Liver (tissue), 9 donors: Measurements from ENCODE around the gene HPDL. TPM values are rescaled to one million over a fixed set of nuclear protein-coding genes. Genes with fewer than 3 reads are reported as not detected.

Experiments
- DNase-seq: peaks from one replicate; pipeline ENCODE4 v3.0.0-alpha.2; 2017; ENCODE audit warnings: low spot score
- H3K27ac ChIP-seq, 2 donors: one replicate each; pipeline ENCODE4 v1.7.0; 2013; ENCODE audit warnings: inconsistent platforms in 2 of 2, low read length in 2 of 2, control low read depth in 1 of 2, low read depth in 1 of 2, mild to moderate bottlenecking in 1 of 2
- H3K27me3 ChIP-seq, 4 donors: one replicate each; pipeline versions ENCODE4 v1.6.1 to v1.7.0; 2013; ENCODE audit warnings: low read length in 3 of 4, inconsistent platforms in 1 of 4, mild to moderate bottlenecking in 1 of 4, moderate library complexity in 1 of 4; ENCODE audit not compliant: control insufficient read depth in 4 of 4, insufficient read depth in 4 of 4
- H3K36me3 ChIP-seq, 4 donors: one replicate each; pipeline versions ENCODE4 v1.6.1 to v1.7.0; 2013; ENCODE audit warnings: low read length in 3 of 4, mild to moderate bottlenecking in 3 of 4, low read depth in 1 of 4, moderate library complexity in 1 of 4; ENCODE audit not compliant: control insufficient read depth in 4 of 4, insufficient read depth in 3 of 4
- H3K4me1 ChIP-seq, 4 donors: one replicate each; pipeline versions ENCODE4 v1.6.1 to v1.7.0; 2013; ENCODE audit warnings: low read length in 3 of 4, mild to moderate bottlenecking in 3 of 4, moderate library complexity in 1 of 4; ENCODE audit not compliant: control insufficient read depth in 4 of 4, insufficient read depth in 4 of 4
- H3K4me3 ChIP-seq, 3 donors: one replicate each; pipeline versions ENCODE4 v1.6.1 to v1.7.0; 2013; ENCODE audit warnings: low read length in 3 of 3, control low read depth in 1 of 3, low read depth in 1 of 3, mild to moderate bottlenecking in 1 of 3
- H3K9ac ChIP-seq, 2 donors: one replicate each; pipeline ENCODE4 v1.7.0; 2013; ENCODE audit warnings: low read length in 2 of 2, mild to moderate bottlenecking in 2 of 2, moderate library complexity in 2 of 2, control low read depth in 1 of 2, low read depth in 1 of 2
- H3K9me3 ChIP-seq, 4 donors: one replicate each; pipeline versions ENCODE4 v1.6.1 to v1.7.0; 2013; ENCODE audit warnings: low read length in 3 of 4; ENCODE audit not compliant: control insufficient read depth in 4 of 4
- EGR1 ChIP-seq, 2 donors: IDR thresholded peaks; 2 replicates each; pipeline ENCODE4 v1.6.1; 2016 to 2018; ENCODE audit warnings: antibody characterized with exemption in 2 of 2, low read depth in 2 of 2
- FOXA1 ChIP-seq: IDR thresholded peaks from 2 replicates; pipeline ENCODE4 v1.6.1; 2016; ENCODE audit warnings: antibody characterized with exemption
- FOXA2 ChIP-seq: IDR thresholded peaks from 2 replicates; pipeline ENCODE4 v1.6.1; 2016; ENCODE audit warnings: antibody characterized with exemption
- GABPA ChIP-seq, 2 donors: IDR thresholded peaks in 1 of 2; conservative IDR thresholded peaks in 1 of 2; 2 replicates each; pipeline ENCODE4 v1.6.1; 2016; ENCODE audit warnings: antibody characterized with exemption in 2 of 2, mild to moderate bottlenecking in 1 of 2, moderate library complexity in 1 of 2
- HNF4A ChIP-seq, 2 donors: conservative IDR thresholded peaks; 2 replicates each; pipeline ENCODE4 v1.6.1; 2016; ENCODE audit warnings: antibody characterized with exemption in 2 of 2, mild to moderate bottlenecking in 2 of 2
- HNF4G ChIP-seq: IDR thresholded peaks from 2 replicates; pipeline ENCODE4 v1.6.1; 2016; ENCODE audit warnings: antibody characterized with exemption
- JUND ChIP-seq, 2 donors: IDR thresholded peaks; 2 replicates each; pipeline ENCODE4 v1.6.1; 2016; ENCODE audit warnings: antibody characterized with exemption in 2 of 2
- NR2F2 ChIP-seq: IDR thresholded peaks from 2 replicates; pipeline ENCODE4 v1.6.1; 2016; ENCODE audit warnings: antibody characterized with exemption
- RAD21 ChIP-seq, 2 donors: IDR thresholded peaks; 2 replicates each; pipeline ENCODE4 v1.6.1; 2016; ENCODE audit warnings: antibody characterized with exemption in 2 of 2, mild to moderate bottlenecking in 2 of 2
- RXRA ChIP-seq, 2 donors: IDR thresholded peaks; 2 replicates each; pipeline ENCODE4 v1.6.1; 2017 to 2018; ENCODE audit warnings: antibody characterized with exemption in 2 of 2, mild to moderate bottlenecking in 1 of 2
- TAF1 ChIP-seq: conservative IDR thresholded peaks from 2 replicates; pipeline ENCODE4 v1.6.1; 2016; ENCODE audit warnings: antibody characterized with exemption, mild to moderate bottlenecking
- YY1 ChIP-seq: IDR thresholded peaks from 2 replicates; pipeline ENCODE4 v1.6.1; 2016; ENCODE audit warnings: antibody characterized with exemption, mild to moderate bottlenecking
- WGBS: extraction: QIAGEN DNeasy Blood & Tissue Kit; methylation state at CpG from one replicate; pipeline ENCODE4 v1.1.7; 2013; 5-methylcytosine and 5-hydroxymethylcytosine counted together
- polyA plus RNA-seq, 2 donors: library from polyadenylated mRNA; stranded (reverse) in 1 of 2; unstranded in 1 of 2; fragments of 200-250 nt in 1 of 2; fragments of >200 nt in 1 of 2; fragmentation: Nextera tagmentation in 1 of 2; extraction: Ambion mirVana in 1 of 2; gene quantifications; one replicate each; pipeline versions ENCODE4 v1.2.1 to v1.2.3, GENCODE V29; 2013 to 2015
- total RNA-seq, 2 donors: library from RNA; depleted of rRNA; stranded (reverse); fragments of >200 nt; gene quantifications; one replicate each; pipeline ENCODE4 v1.2.3, GENCODE V29; 2014
- TF ChIP-seq, protein P1 (sequence below): IDR thresholded peaks from 2 replicates; pipeline ENCODE4 v1.6.1; 2016; ENCODE audit warnings: antibody characterized with exemption
- TF ChIP-seq, protein P2 (sequence below): fragments of 150-350 bp; IDR thresholded peaks from 2 replicates; pipeline ENCODE4 v1.5.1; 2017; ENCODE audit warnings: improper control_type of control experiment, low read depth, low read length; ENCODE audit not compliant: missing input control
- TF ChIP-seq, protein P3 (sequence below): IDR thresholded peaks from 2 replicates; pipeline ENCODE4 v1.6.1; 2016; ENCODE audit warnings: antibody characterized with exemption
- TF ChIP-seq, protein P4 (sequence below): IDR thresholded peaks from 2 replicates; pipeline ENCODE4 v1.6.1; 2016; ENCODE audit warnings: antibody characterized with exemption
- donor health status: healthy.
- donor health status: healthy.
- donor health status: healthy.
- donor health status: healthy.
- donor health status: healthy.

Gene HPDL
- total and polyA plus RNA-seq, 4 donors = 0.09 to 5.2 (median 0.15) TPM; not detected in 1

GRCh38 chr1:45325851-45326506 is 716 bp upstream of the HPDL start:
- Histone ChIP-seq H3K27ac (no peak overlapping the region), H3K9ac (no peak overlapping the region), H3K9me3 (no peaks in the 10 kb centered on the region), H3K36me3 (peaks cover 0 to 8% (median 4%) of the 10 kb centered on the region in 4 donors), H3K4me1 (peaks cover 3 to 13% (median 7%) of the 10 kb centered on the region in 4 donors), H3K4me3 (peak overlapping the region in 1 of 3 donors; percentile 53), H3K27me3 (no peaks in the 10 kb centered on the region)
- no peak for DNase-seq
- TF ChIP-seq JUND (IDR thresholded peaks at IDR 0.05) (no peak), NR2F2 (peak; percentile 38)
- TF ChIP-seq, protein P1, sequence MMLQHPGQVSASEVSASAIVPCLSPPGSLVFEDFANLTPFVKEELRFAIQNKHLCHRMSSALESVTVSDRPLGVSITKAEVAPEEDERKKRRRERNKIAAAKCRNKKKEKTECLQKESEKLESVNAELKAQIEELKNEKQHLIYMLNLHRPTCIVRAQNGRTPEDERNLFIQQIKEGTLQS = no peak
- TF ChIP-seq, protein P2, sequence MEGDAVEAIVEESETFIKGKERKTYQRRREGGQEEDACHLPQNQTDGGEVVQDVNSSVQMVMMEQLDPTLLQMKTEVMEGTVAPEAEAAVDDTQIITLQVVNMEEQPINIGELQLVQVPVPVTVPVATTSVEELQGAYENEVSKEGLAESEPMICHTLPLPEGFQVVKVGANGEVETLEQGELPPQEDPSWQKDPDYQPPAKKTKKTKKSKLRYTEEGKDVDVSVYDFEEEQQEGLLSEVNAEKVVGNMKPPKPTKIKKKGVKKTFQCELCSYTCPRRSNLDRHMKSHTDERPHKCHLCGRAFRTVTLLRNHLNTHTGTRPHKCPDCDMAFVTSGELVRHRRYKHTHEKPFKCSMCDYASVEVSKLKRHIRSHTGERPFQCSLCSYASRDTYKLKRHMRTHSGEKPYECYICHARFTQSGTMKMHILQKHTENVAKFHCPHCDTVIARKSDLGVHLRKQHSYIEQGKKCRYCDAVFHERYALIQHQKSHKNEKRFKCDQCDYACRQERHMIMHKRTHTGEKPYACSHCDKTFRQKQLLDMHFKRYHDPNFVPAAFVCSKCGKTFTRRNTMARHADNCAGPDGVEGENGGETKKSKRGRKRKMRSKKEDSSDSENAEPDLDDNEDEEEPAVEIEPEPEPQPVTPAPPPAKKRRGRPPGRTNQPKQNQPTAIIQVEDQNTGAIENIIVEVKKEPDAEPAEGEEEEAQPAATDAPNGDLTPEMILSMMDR = no peak
- 62% methylated on average over 6 of the region's 6 CpGs for WGBS

GRCh38 chr1:45327644-45328515 is 1.2 kb downstream of the HPDL start:
- Histone ChIP-seq H3K9ac (no peak overlapping the region), H3K27ac (no peak overlapping the region), H3K4me3 (no peak overlapping the region), H3K36me3 (peaks cover 0 to 18% (median 5%) of the 10 kb centered on the region in 4 donors), H3K4me1 (peaks cover 3 to 13% (median 7%) of the 10 kb centered on the region in 4 donors), H3K9me3 (no peaks in the 10 kb centered on the region), H3K27me3 (no peaks in the 10 kb centered on the region)
- TF ChIP-seq TAF1 = no peak
- TF ChIP-seq FOXA1 = no peak
- TF ChIP-seq HNF4A (conservative IDR thresholded peaks at IDR 0.05) = no peak
- TF ChIP-seq HNF4G = no peak
- TF ChIP-seq YY1 = no peak
- no peak for TF ChIP-seq JUND (IDR thresholded peaks at IDR 0.05)
- TF ChIP-seq EGR1 (IDR thresholded peaks at IDR 0.05; ENCODE audit: low read depth in 2 of 2) = no peak
- TF ChIP-seq FOXA2 = no peak
- no peak for TF ChIP-seq RXRA (IDR thresholded peaks at IDR 0.05)
- 79% methylated on average over 19 of the region's 19 CpGs for WGBS
- DNase-seq = no peak

DNA sequence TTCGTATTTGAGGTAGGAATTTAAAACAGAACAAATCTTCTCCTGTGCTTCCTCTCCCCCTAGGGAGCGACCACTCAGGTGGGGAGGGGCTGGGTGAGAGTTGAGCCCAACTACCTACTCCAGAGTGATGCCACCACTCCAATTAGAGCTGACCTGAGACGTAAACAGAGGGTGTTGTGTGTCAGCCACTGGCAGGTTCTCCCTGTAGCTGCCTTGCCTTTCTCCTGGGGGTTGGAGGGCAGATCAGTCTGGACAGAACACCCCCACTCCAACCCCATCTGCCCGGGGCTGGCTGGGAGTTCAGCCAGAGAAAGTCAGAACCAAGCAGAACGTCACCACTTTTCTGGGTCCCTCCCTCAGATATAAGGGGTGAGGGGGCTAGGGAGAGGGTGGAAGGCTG is 2.0 kb downstream of the HPDL start:
- H3K9me3 ChIP-seq = no peaks in the 10 kb centered on the region
- WGBS = 86% methylated on average over 5 of the region's 5 CpGs
- no peak for DNase-seq
- H3K27me3 ChIP-seq = no peaks in the 10 kb centered on the region
- H3K4me1 ChIP-seq = peaks cover 3 to 13% (median 7%) of the 10 kb centered on the region in 4 donors
- peaks cover 2 to 23% (median 6%) of the 10 kb centered on the region in 4 donors for H3K36me3 ChIP-seq
- no peak overlapping the region for H3K27ac ChIP-seq
- no peak overlapping the region for H3K9ac ChIP-seq
- no peak overlapping the region for H3K4me3 ChIP-seq
- TF ChIP-seq, protein P1 = no peak
- TF ChIP-seq, protein P3, sequence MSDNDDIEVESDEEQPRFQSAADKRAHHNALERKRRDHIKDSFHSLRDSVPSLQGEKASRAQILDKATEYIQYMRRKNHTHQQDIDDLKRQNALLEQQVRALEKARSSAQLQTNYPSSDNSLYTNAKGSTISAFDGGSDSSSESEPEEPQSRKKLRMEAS = no peak
- no peak for TF ChIP-seq RAD21 (IDR thresholded peaks at IDR 0.05)
- TF ChIP-seq GABPA (IDR thresholded peaks at IDR 0.05 in 1 of 2, conservative IDR thresholded peaks at IDR 0.05 in 1 of 2) = no peak
- TF ChIP-seq, protein P4, sequence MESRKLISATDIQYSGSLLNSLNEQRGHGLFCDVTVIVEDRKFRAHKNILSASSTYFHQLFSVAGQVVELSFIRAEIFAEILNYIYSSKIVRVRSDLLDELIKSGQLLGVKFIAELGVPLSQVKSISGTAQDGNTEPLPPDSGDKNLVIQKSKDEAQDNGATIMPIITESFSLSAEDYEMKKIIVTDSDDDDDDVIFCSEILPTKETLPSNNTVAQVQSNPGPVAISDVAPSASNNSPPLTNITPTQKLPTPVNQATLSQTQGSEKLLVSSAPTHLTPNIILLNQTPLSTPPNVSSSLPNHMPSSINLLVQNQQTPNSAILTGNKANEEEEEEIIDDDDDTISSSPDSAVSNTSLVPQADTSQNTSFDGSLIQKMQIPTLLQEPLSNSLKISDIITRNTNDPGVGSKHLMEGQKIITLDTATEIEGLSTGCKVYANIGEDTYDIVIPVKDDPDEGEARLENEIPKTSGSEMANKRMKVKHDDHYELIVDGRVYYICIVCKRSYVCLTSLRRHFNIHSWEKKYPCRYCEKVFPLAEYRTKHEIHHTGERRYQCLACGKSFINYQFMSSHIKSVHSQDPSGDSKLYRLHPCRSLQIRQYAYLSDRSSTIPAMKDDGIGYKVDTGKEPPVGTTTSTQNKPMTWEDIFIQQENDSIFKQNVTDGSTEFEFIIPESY = no peak
- no peak for TF ChIP-seq FOXA2
- TF ChIP-seq TAF1 = no peak
- TF ChIP-seq FOXA1 = no peak
- TF ChIP-seq, protein P2 = no peak
- TF ChIP-seq HNF4G = no peak
- TF ChIP-seq EGR1 (IDR thresholded peaks at IDR 0.05; ENCODE audit: low read depth in 2 of 2) = no peak
- TF ChIP-seq JUND (IDR thresholded peaks at IDR 0.05) = no peak
